Activated CD4-positive, alpha-beta memory T cell treated with anti-CD3 and anti-CD28 coated beads for 36 hours (primary cell): ENCODE measurements around the gene YIF1B. TPM values are rescaled to one million over a fixed set of nuclear protein-coding genes. Genes with fewer than 3 reads are reported as not detected.

Experiments
- CTCF ChIA-PET: fragments of 350-600 bp; sonication (Branson Sonifier 250); formaldehyde crosslinking; loops from one replicate; lab custom pipeline; 2021; ENCODE audit warnings: antibody characterized with exemption, inconsistent platforms; lab: Charles Lee
- POLR2A ChIA-PET: fragments of 350-600 bp; sonication (Branson Sonifier 250); formaldehyde crosslinking; loops from one replicate; lab custom pipeline; 2021; ENCODE audit warnings: antibody characterized with exemption; lab: Charles Lee
- DNase-seq: peaks from one replicate; pipeline ENCODE4 v3.0.0-alpha.2; 2020
- H3K27ac Mint-ChIP-seq: one replicate; pipeline ENCODE4 v1.8.0; 2021; ENCODE audit warnings: mixed read lengths
- H3K27me3 Mint-ChIP-seq: one replicate; pipeline ENCODE4 v1.8.0; 2021; ENCODE audit warnings: mixed read lengths
- H3K36me3 Mint-ChIP-seq: one replicate; pipeline ENCODE4 v1.8.0; 2021; ENCODE audit warnings: mixed read lengths
- H3K4me1 Mint-ChIP-seq: one replicate; pipeline ENCODE4 v1.8.0; 2021; ENCODE audit warnings: low read depth, mixed read lengths
- H3K4me3 Mint-ChIP-seq: one replicate; pipeline ENCODE4 v1.8.0; 2021; ENCODE audit warnings: mild to moderate bottlenecking, mixed read lengths
- H3K9me3 Mint-ChIP-seq: one replicate; pipeline ENCODE4 v1.8.0; 2021; ENCODE audit warnings: mixed read lengths
- intact Hi-C: fragments of 100-400 bp; cut with micrococcal nuclease; formaldehyde crosslinking; loops from one replicate; pipeline ENCODE4 v1.15.1; 2023
- total RNA-seq, 2 experiments: library from RNA; stranded (reverse); gene quantifications; one replicate each; pipeline ENCODE4 v1.2.3, GENCODE V29; 2021

Gene YIF1B
- total RNA-seq, 2 experiments from 2014 or later, result 79.7 to 82.3 TPM

GRCh38 chr19:38331728-38332127 is 16.0 kb upstream of the YIF1B start:
- DNase-seq, result no peak
- POLR2A ChIA-PET, result no interaction called here
- H3K4me3 Mint-ChIP-seq, result no peak overlapping the region
- no peaks in the 10 kb centered on the region for H3K4me1 Mint-ChIP-seq
- intact Hi-C loops, result no loop called here
- no peak overlapping the region for H3K27ac Mint-ChIP-seq
- H3K27me3 Mint-ChIP-seq, result no peaks in the 10 kb centered on the region
- CTCF ChIA-PET, result interaction anchor here (1.2 to 2.2 kb wide), 3 partner anchors 11 to 97 kb away, joined by 4 to 15 read pairs (median 9); no protein-coding TSS in a partner anchor
- H3K9me3 Mint-ChIP-seq, result no peaks in the 10 kb centered on the region
- peaks cover 19% of the 10 kb centered on the region for H3K36me3 Mint-ChIP-seq

DNA sequence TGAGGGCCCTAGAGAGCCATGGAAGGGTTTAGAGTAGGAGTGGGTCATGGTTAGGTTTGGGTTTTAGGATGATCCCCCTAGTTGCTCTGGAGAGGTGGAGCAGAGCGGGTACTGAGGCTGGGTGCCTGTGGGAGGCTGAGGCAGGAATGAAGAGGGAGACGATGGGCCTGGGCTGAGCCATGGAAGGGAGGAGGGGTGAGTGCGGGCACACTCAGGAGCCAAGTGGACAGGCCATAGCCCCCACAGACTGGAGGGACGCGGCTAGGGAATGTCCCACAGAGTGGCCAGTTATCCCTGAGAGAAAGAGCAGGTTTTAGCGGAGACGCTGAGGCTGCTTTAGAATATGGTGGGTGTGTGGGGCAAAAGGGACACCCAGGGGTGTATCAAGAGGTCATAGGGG is 13.9 kb upstream of the YIF1B start:
- CTCF ChIA-PET, result interaction anchor here (1.0 kb wide), 1 partner anchor 15 kb away, joined by 3 read pairs; no protein-coding TSS in a partner anchor
- Mint-ChIP-seq H3K36me3 (peaks cover 24% of the 10 kb centered on the region), H3K27me3 (no peaks in the 10 kb centered on the region), H3K27ac (no peak overlapping the region), H3K4me1 (no peaks in the 10 kb centered on the region), H3K4me3 (no peak overlapping the region), H3K9me3 (no peaks in the 10 kb centered on the region)
- POLR2A ChIA-PET, result no interaction called here
- no peak for DNase-seq
- intact Hi-C loops, result no loop called here

GRCh38 chr19:38326591-38326990 is 10.8 kb upstream of the YIF1B start:
- CTCF ChIA-PET, result interaction anchor here (1.2 kb wide), 1 partner anchor 82 kb away, joined by 3 read pairs; no protein-coding TSS in a partner anchor
- POLR2A ChIA-PET, result no interaction called here
- intact Hi-C loops, result no loop called here
- Mint-ChIP-seq H3K4me3 (no peak overlapping the region), H3K9me3 (no peaks in the 10 kb centered on the region), H3K4me1 (peaks cover 7% of the 10 kb centered on the region), H3K36me3 (peaks cover 24% of the 10 kb centered on the region), H3K27ac (no peak overlapping the region), H3K27me3 (no peaks in the 10 kb centered on the region)
- DNase-seq, result no peak

DNA sequence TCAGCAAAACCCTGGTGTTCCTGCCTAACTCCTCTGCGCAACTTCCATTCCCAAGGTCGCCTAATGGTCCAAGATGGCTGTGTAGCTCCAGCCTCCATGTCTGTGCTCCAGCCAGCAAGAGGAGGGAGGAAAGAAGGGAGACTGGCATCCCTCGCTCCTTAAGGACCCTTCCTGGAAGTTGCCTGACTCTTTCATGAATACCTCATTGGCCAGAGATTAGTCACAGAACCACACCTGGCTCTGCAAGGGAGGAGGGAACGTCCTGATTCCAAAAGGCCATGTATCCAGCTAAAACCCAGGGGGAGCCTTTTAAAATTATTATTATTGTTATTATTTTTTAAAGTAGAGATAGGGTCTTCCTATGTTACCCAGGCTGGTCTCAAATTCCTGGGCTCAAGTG is 8.7 kb upstream of the YIF1B start:
- CTCF ChIA-PET, result no interaction called here
- peaks cover 15% of the 10 kb centered on the region for H3K4me1 Mint-ChIP-seq
- intact Hi-C loops, result no loop called here
- H3K9me3 Mint-ChIP-seq, result no peaks in the 10 kb centered on the region
- peaks cover 20% of the 10 kb centered on the region for H3K36me3 Mint-ChIP-seq
- H3K27me3 Mint-ChIP-seq, result no peaks in the 10 kb centered on the region
- H3K27ac Mint-ChIP-seq, result no peak overlapping the region
- no peak for DNase-seq
- POLR2A ChIA-PET, result no interaction called here
- H3K4me3 Mint-ChIP-seq, result no peak overlapping the region

DNA sequence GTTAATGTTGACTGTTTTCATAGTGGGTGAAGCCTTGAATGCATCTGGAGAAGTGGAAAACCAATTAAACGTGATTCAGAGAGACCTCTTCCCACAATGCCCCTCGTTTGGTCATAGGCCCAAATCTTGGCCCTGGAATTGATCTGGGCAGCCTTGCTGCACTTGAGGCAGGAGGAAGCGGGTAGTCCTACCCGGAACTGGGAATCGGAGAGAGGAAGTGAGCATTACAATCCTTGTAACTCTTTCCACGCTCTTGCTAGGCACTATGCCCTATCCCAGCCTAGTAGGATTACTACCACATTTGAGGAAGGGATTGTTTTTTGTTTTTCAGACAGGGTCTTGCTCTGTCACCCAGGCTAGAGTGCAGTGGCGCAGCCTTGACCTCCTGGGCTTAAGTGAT is 7.5 kb upstream of the YIF1B start:
- intact Hi-C loops, result no loop called here
- H3K4me3 Mint-ChIP-seq, result no peak overlapping the region
- no peak for DNase-seq
- no peaks in the 10 kb centered on the region for H3K9me3 Mint-ChIP-seq
- no peak overlapping the region for H3K27ac Mint-ChIP-seq
- peaks cover 19% of the 10 kb centered on the region for H3K36me3 Mint-ChIP-seq
- ChIA-PET POLR2A (no interaction called here), CTCF (no interaction called here)
- H3K4me1 Mint-ChIP-seq, result peaks cover 25% of the 10 kb centered on the region
- H3K27me3 Mint-ChIP-seq, result no peaks in the 10 kb centered on the region

DNA sequence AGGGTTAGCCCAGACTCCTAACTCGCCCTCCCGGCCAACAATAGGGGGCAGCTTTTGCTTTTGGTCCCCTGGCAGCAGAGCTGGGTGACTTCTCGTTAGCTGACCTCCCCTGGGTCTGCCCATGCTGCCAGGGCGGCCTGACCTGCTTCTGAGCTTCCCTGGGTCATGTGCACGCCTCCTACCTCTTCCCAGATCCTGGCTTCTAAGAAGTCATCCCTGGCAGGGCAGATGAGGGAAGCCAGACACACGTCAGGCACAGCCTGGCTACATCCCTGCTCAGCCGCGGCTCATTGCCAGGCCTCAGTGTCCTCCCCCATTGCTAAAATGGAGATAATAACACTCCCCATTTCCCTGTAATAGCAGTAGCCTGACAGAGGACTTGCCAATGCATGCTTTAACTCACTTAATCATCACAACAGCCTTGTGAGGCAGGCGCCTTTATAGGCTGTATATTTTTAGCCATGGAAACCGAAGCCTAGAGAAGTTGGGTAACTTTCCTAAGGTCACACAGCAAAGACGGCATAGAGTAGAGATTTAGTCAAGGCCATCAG is 6.0 kb upstream of the YIF1B start:
- intact Hi-C loops, result no loop called here
- H3K36me3 Mint-ChIP-seq, result peaks cover 5% of the 10 kb centered on the region
- CTCF ChIA-PET, result no interaction called here
- POLR2A ChIA-PET, result no interaction called here
- no peaks in the 10 kb centered on the region for H3K27me3 Mint-ChIP-seq
- no peak for DNase-seq
- H3K4me3 Mint-ChIP-seq, result peak overlapping the region; percentile 79
- peaks cover 34% of the 10 kb centered on the region for H3K4me1 Mint-ChIP-seq
- H3K27ac Mint-ChIP-seq, result no peak overlapping the region
- no peaks in the 10 kb centered on the region for H3K9me3 Mint-ChIP-seq

DNA sequence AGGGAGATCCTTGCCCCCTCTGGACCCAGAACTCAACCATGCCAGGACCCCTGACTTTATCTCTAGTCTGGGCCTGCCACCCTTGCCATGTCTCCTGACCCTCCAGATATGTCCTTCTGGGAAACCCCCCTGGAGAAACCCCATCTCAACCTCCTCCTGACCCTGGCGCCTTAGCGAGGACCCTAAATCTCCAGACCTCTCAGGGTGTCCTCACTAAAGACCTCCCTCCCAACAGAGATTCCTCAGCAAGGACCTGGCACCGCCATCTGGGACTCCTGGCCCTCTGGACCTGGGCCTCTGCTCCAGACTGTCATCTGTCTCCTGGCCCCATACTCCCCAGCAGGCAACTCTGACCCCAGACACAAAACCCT is 5.2 kb upstream of the YIF1B start:
- peak overlapping the region; percentile 79 for H3K4me3 Mint-ChIP-seq

DNA sequence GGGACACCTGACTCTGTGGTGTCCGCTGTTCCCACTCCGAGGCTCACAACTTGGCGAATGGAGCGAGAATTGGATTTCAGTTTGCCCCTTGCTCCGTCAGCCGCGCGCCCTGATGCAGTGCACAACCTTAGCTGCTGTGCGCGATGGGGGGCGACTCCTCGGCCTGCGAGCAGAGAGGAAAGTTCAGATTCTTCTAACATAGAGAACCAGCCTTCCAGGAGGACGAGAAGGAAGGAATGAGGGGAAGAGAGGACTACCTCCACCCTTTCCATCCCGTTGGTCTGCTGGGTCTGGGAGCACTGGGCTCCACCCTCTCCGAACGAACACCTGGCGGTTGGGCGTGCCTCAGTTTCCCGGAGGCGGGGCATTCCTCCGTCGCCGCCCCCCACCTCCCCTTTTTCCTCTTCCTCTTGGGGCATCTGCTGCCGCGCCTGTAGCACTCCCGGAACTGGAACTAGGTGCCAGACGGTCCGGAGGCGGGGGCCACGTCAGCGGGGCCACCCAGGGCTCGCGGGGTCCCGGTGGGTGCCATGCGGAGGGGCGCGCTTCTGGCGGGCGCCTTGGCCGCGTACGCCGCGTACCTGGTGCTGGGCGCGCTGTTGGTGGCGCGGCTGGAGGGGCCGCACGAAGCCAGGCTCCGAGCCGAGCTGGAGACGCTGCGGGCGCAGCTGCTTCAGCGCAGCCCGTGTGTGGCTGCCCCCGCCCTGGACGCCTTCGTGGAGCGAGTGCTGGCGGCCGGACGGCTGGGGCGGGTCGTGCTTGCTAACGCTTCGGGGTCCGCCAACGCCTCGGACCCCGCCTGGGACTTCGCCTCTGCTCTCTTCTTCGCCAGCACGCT is 3.9 kb upstream of the YIF1B start, which contains the start of gene KCNK6:
TSS of gene KCNK6 (plus strand) at position 425 of the 838 bp plus-strand sequence. CDS start at position 531, 106 bp downstream.
- H3K27me3 Mint-ChIP-seq, result no peaks in the 10 kb centered on the region
- intact Hi-C loops, result loop anchor here (5.0 kb wide), 3 partner anchors 68 to 542 kb away; partner anchors contain the start of genes GGN, SIPA1L3, SPRED3 and WDR87
- H3K27ac Mint-ChIP-seq, result peak within 1 kb of the TSS; percentile 28
- peak within 1 kb of the TSS; percentile 79 for H3K4me3 Mint-ChIP-seq
- no peaks in the 10 kb centered on the region for H3K36me3 Mint-ChIP-seq
- H3K4me1 Mint-ChIP-seq, result peaks cover 41% of the 10 kb centered on the region
- H3K9me3 Mint-ChIP-seq, result no peaks in the 10 kb centered on the region
- POLR2A ChIA-PET, result interaction anchor here (1.1 to 1.3 kb wide), 2 partner anchors 16 to 55 kb away, joined by 3 read pairs; partner anchors contain the start of genes CATSPERG and SPINT2
- CTCF ChIA-PET, result interaction anchor here (1.0 to 2.9 kb wide), 6 partner anchors 16 to 177 kb away, joined by 3 to 17 read pairs (median 4); partner anchors contain the start of genes CATSPERG and PSMD8
- DNase-seq, result peak; percentile 64

More for the DNA sequence above, 5.2 kb upstream of the YIF1B start:
- intact Hi-C loops, result no loop called here
- Mint-ChIP-seq H3K36me3 (peaks cover 2% of the 10 kb centered on the region), H3K4me1 (peaks cover 38% of the 10 kb centered on the region), H3K27ac (no peak overlapping the region), H3K9me3 (no peaks in the 10 kb centered on the region), H3K27me3 (no peaks in the 10 kb centered on the region)
- ChIA-PET CTCF (interaction anchor here (0.6 to 1.4 kb wide), 3 partner anchors 11 to 179 kb away, joined by 3 to 4 read pairs (median 4); no protein-coding TSS in a partner anchor), POLR2A (no interaction called here)
- DNase-seq, result no peak

- Mint-ChIP-seq H3K27ac (no peak overlapping the region), H3K27me3 (no peaks in the 10 kb centered on the region), H3K4me1 (peaks cover 44% of the 10 kb centered on the region), H3K9me3 (no peaks in the 10 kb centered on the region), H3K36me3 (no peaks in the 10 kb centered on the region), H3K4me3 (peak overlapping the region; percentile 79)
- intact Hi-C loops, result loop anchor here (5.0 kb wide), 3 partner anchors 69 to 541 kb away; partner anchors contain the start of genes GGN, SIPA1L3, SPRED3 and WDR87
- DNase-seq, result no peak
- POLR2A ChIA-PET, result interaction anchor here (1.1 to 1.3 kb wide), 2 partner anchors 17 to 54 kb away, joined by 3 read pairs; partner anchors contain the start of genes CATSPERG and SPINT2
- CTCF ChIA-PET, result interaction anchor here (0.6 to 2.9 kb wide), 5 partner anchors 17 to 106 kb away, joined by 3 to 17 read pairs (median 4); partner anchors contain the start of genes CATSPERG and PSMD8
These were observed 2.9 kb upstream of the YIF1B start for GRCh38 chr19:38318660-38319059.

- H3K9me3 Mint-ChIP-seq, result no peaks in the 10 kb centered on the region
- peak overlapping the region; percentile 83 for H3K4me3 Mint-ChIP-seq
- POLR2A ChIA-PET, result interaction anchor here (0.7 kb wide), 1 partner anchor 54 kb away, joined by 3 read pairs; no protein-coding TSS in a partner anchor
- CTCF ChIA-PET, result interaction anchor here (0.7 to 2.9 kb wide), 3 partner anchors 56 to 83 kb away, joined by 3 to 17 read pairs (median 3); no protein-coding TSS in a partner anchor
- DNase-seq, result peak; percentile 50
- H3K36me3 Mint-ChIP-seq, result no peaks in the 10 kb centered on the region
- H3K4me1 Mint-ChIP-seq, result peaks cover 49% of the 10 kb centered on the region
- peak overlapping the region; percentile 88 for H3K27ac Mint-ChIP-seq
- no peaks in the 10 kb centered on the region for H3K27me3 Mint-ChIP-seq
- intact Hi-C loops, result loop anchor here (5.0 kb wide), 3 partner anchors 70 to 540 kb away; partner anchors contain the start of genes GGN, SIPA1L3, SPRED3 and WDR87
These were observed 1.4 kb upstream of the YIF1B start for GRCh38 chr19:38317104-38317612.

- peak overlapping the region; percentile 88 for H3K27ac Mint-ChIP-seq
- no peaks in the 10 kb centered on the region for H3K36me3 Mint-ChIP-seq
- ChIA-PET CTCF (interaction anchor here (1.2 kb wide), 1 partner anchor 82 kb away, joined by 3 read pairs; no protein-coding TSS in a partner anchor), POLR2A (no interaction called here)
- H3K4me3 Mint-ChIP-seq, result peak overlapping the region; percentile 83
- H3K4me1 Mint-ChIP-seq, result peaks cover 44% of the 10 kb centered on the region
- no peaks in the 10 kb centered on the region for H3K9me3 Mint-ChIP-seq
- DNase-seq, result no peak
- intact Hi-C loops, result loop anchor here (1.0 to 5.0 kb wide), 7 partner anchors 20 to 539 kb away; partner anchors contain the start of genes GGN, PSMD8, SIPA1L3 and SPINT2
- H3K27me3 Mint-ChIP-seq, result no peaks in the 10 kb centered on the region
These were observed 825 bp upstream of the YIF1B start for GRCh38 chr19:38316477-38317067.
